ENCODE data around the gene MYH14. TPM values are rescaled to one million over a fixed set of nuclear protein-coding genes. Genes with fewer than 3 reads are reported as not detected.
A peak's percentile ranks its signal among the peaks of the same experiment; 100 is the strongest.

Gene MYH14
- total and polyA plus RNA-seq, 2 of the 13 experiments (the other 11 are each of a cell fraction or from before 2014, with no cell fraction given): 5.5 to 5.8 TPM

GRCh38 chr19:50312967-50313811 is 109.8 kb downstream of the MYH14 start:
- POLR2A ChIA-PET: interaction anchor here (0.9 to 1.2 kb wide), 2 partner anchors 12 to 16 kb away, joined by 3 to 7 read pairs (median 4); partner anchors contain the start of gene KCNC3
- FAIRE-seq (no peak), DNase-seq (ENCODE audit: low spot score) (no peak), ATAC-seq (no peak)
- Histone ChIP-seq H3K9ac (ENCODE audit: insufficient read depth, low read depth, low read length) (no peak overlapping the region), H3K4me1 (ENCODE audit: insufficient read depth, low read length) (peaks cover 13% of the 10 kb centered on the region), H3K4me3 (replicated peaks in 1 of 3; ENCODE audit: insufficient read depth in 1 of 3, low read depth in 2 of 3, low read length in 3 of 3) (peak overlapping the region; percentile 51 to 77 (median 63); a peak in 4 of 6 replicates), H3K9me3 (ENCODE audit: low read length) (no peaks in the 10 kb centered on the region), H3K27me3 (ENCODE audit: control insufficient read depth in 1 of 2, insufficient read depth in 2 of 2, low read length in 2 of 2) (no peaks in the 10 kb centered on the region), H3K79me2 (ENCODE audit: insufficient read depth, low read length) (no peaks in the 10 kb centered on the region), H4K20me1 (ENCODE audit: insufficient read depth, low read length) (no peaks in the 10 kb centered on the region), H2AFZ (ENCODE audit: low read length) (no peak overlapping the region), H3K27ac (ENCODE audit: extremely low read length, insufficient read depth, low read length) (no peak overlapping the region), H3K4me2 (ENCODE audit: low read depth, low read length) (peak overlapping the region; percentile 81), H3K36me3 (replicated peaks in 1 of 2; ENCODE audit: control insufficient read depth in 1 of 2, insufficient read depth in 2 of 2, low read length in 2 of 2) (no peaks in the 10 kb centered on the region)
- intact Hi-C loops (cut with micrococcal nuclease; ENCODE audit: unreplicated experiment) (no loop called here), in situ Hi-C loops (cut with HindIII; ENCODE audit: extremely low pct_ligation_motif_present, low pct_unique_long_range_greater_than_20kb) (no loop called here)
- whole genome bisulfite sequencing (ENCODE audit: low lambda C conversion rate): 43% methylated on average over 22 of the region's 27 CpGs
- CTCF ChIA-PET (ENCODE audit: low intra/inter-chr PET ratio, low total read pairs): no interaction called here
- TF ChIP-seq ZNF7 (CRISPR knock-in tag; IDR thresholded peaks at IDR 0.05): peak; percentile 73; the same call in 1 of the 2 replicates
- TF ChIP-seq HDAC6 (IDR thresholded peaks at IDR 0.05; ENCODE audit: low read depth, low read length): no peak
- no TSS peak for BruUV-seq (replicated peaks)

DNA sequence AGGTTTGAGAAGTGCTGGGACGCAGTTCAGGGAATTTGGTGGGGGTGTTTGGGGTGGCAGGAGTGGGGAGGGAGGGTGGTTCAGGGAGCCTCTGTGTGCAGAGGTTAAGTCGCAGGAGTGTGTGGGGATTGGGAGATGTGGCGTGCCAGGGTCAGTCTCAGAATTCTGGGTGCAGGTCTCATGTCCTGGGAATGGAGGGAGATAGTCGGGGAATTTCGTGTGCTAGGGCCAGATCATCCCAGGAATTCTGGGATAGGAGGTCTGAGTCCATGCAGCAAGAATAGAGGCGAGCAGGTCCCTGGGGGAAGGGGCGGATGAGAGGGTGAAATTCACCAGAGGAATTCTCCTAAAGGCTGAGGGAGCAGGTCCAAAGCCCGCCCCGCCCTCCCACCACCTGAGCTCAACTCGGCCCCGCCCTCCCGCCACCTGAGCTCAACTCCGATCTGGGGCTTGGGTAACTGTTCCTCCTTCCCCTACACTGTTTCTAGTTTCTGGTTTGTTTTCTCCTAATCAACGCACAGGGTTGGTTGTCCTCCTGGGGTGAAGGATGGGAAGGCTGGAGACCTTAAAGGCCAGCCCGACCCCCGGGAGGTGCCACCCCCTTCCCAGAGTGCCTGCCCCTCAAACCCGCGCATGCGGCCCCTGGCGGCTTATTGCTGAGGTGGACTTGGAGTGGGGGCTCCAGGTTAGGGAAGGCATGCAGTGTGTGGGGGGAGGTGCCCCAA is 110.6 kb downstream of the MYH14 start:
- no peaks in the 10 kb centered on the region for H3K27me3 ChIP-seq (ENCODE audit: control insufficient read depth in 1 of 2, insufficient read depth in 2 of 2, low read length in 2 of 2)
- H3K79me2 ChIP-seq (ENCODE audit: insufficient read depth, low read length): no peaks in the 10 kb centered on the region
- no peak overlapping the region for H3K27ac ChIP-seq (ENCODE audit: extremely low read length, insufficient read depth, low read length)
- CTCF ChIA-PET (ENCODE audit: low intra/inter-chr PET ratio, low total read pairs): no interaction called here
- no peaks in the 10 kb centered on the region for H3K9me3 ChIP-seq (ENCODE audit: low read length)
- DNase-seq (ENCODE audit: low spot score) (no peak), FAIRE-seq (no peak), ATAC-seq (no peak)
- H3K9ac ChIP-seq (ENCODE audit: insufficient read depth, low read depth, low read length): no peak overlapping the region
- no peak for TF ChIP-seq SP1 (IDR thresholded peaks at IDR 0.05)
- no peak for TF ChIP-seq SP1 (CRISPR knock-in tag; IDR thresholded peaks at IDR 0.05)
- H3K4me2 ChIP-seq (ENCODE audit: low read depth, low read length): no peak overlapping the region; the same call in 1 of the 2 replicates
- no peak overlapping the region for H2AFZ ChIP-seq (ENCODE audit: low read length)
- H3K36me3 ChIP-seq (replicated peaks in 1 of 2; ENCODE audit: control insufficient read depth in 1 of 2, insufficient read depth in 2 of 2, low read length in 2 of 2): no peaks in the 10 kb centered on the region
- POLR2A ChIA-PET: interaction anchor here (0.9 kb wide), 1 partner anchor 15 kb away, joined by 3 read pairs; the partner anchor contains the start of gene KCNC3
- H3K4me1 ChIP-seq (ENCODE audit: insufficient read depth, low read length): peaks cover 13% of the 10 kb centered on the region
- no peak overlapping the region for H3K4me3 ChIP-seq (replicated peaks in 1 of 3; ENCODE audit: insufficient read depth in 1 of 3, low read depth in 2 of 3, low read length in 3 of 3)
- no peaks in the 10 kb centered on the region for H4K20me1 ChIP-seq (ENCODE audit: insufficient read depth, low read length)
- in situ Hi-C loops (cut with HindIII; ENCODE audit: extremely low pct_ligation_motif_present, low pct_unique_long_range_greater_than_20kb): no loop called here
- 48% methylated on average over 20 of the region's 20 CpGs for WGBS (ENCODE audit: low lambda C conversion rate)
- intact Hi-C loops (cut with micrococcal nuclease; ENCODE audit: unreplicated experiment): no loop called here
- no TSS peak for BruUV-seq (replicated peaks)
